Measurements from ENCODE around the gene CLINT1. TPM values are rescaled to one million over a fixed set of nuclear protein-coding genes. Genes with fewer than 3 reads are reported as not detected.

CLINT1 gene
- total RNA-seq, 1 donor from 2014 or later: 84.6 TPM

GRCh38 chr5:157744051-157745011, 114.6 kb downstream of the CLINT1 start:
- Histone ChIP-seq H3K27me3 (no peaks in the 10 kb centered on the region), H3K9me3 (no peaks in the 10 kb centered on the region), H3K27ac (no peak overlapping the region), H3K36me3 (no peaks in the 10 kb centered on the region), H3K4me1 (peaks cover 16% of the 10 kb centered on the region), H3K4me3 (peak overlapping the region; percentile 81)
- intact Hi-C loops (cut with DNase I): no loop called here
- no peak for ATAC-seq
- DNase-seq: peak; percentile 73
- no peak for TF ChIP-seq CTCF (IDR thresholded peaks at IDR 0.05)

- intact Hi-C loops (cut with DNase I): no loop called here
Observed at GRCh38 chr5:157743163-157744050, 115.5 kb downstream of the CLINT1 start, which contains the start of gene LSM11. Gene LSM11 (plus strand): TSS chr5:157743712. CDS start chr5:157743751, 39 bp downstream.

GRCh38 chr5:157741131-157741530, 117.8 kb downstream of the CLINT1 start:
- no peak for DNase-seq
- H3K4me1 ChIP-seq: peaks cover 16% of the 10 kb centered on the region
- peaks cover 6% of the 10 kb centered on the region for H3K36me3 ChIP-seq
- H3K9me3 ChIP-seq: no peaks in the 10 kb centered on the region
- no peak overlapping the region for H3K4me3 ChIP-seq
- no peak overlapping the region for H3K27ac ChIP-seq
- no peak for ATAC-seq
- H3K27me3 ChIP-seq: no peaks in the 10 kb centered on the region
- intact Hi-C loops (cut with DNase I): no loop called here
- no peak for TF ChIP-seq CTCF (IDR thresholded peaks at IDR 0.05)

More at GRCh38 chr5:157743163-157744050, 115.5 kb downstream of the CLINT1 start, which contains the start of gene LSM11:
- H3K4me3 ChIP-seq: peak within 1 kb of the TSS; percentile 81
- H3K36me3 ChIP-seq: no peaks in the 10 kb centered on the region
- H3K4me1 ChIP-seq: peaks cover 16% of the 10 kb centered on the region
- H3K27ac ChIP-seq: peak within 1 kb of the TSS; percentile 47
- peak; percentile 96 for DNase-seq
- peak; percentile 99 for TF ChIP-seq CTCF (IDR thresholded peaks at IDR 0.05)
- peak; percentile 100 for ATAC-seq
- H3K9me3 ChIP-seq: no peaks in the 10 kb centered on the region
- no peaks in the 10 kb centered on the region for H3K27me3 ChIP-seq

- Histone ChIP-seq H3K27me3 (no peaks in the 10 kb centered on the region), H3K36me3 (peaks cover 15% of the 10 kb centered on the region), H3K4me3 (no peak overlapping the region), H3K4me1 (peaks cover 13% of the 10 kb centered on the region), H3K27ac (no peak overlapping the region), H3K9me3 (no peaks in the 10 kb centered on the region)
- intact Hi-C loops (cut with DNase I): no loop called here
- ATAC-seq: no peak
- no peak for DNase-seq
- TF ChIP-seq CTCF (IDR thresholded peaks at IDR 0.05): peak; percentile 36
Observed at GRCh38 chr5:157740229-157740610, 118.7 kb downstream of the CLINT1 start.

GRCh38 chr5:157739388-157740228, 119.3 kb downstream of the CLINT1 start:
- intact Hi-C loops (cut with DNase I): no loop called here
- Histone ChIP-seq H3K9me3 (no peaks in the 10 kb centered on the region), H3K4me1 (peaks cover 7% of the 10 kb centered on the region), H3K4me3 (no peak overlapping the region), H3K27me3 (no peaks in the 10 kb centered on the region), H3K27ac (no peak overlapping the region), H3K36me3 (peaks cover 21% of the 10 kb centered on the region)
- no peak for DNase-seq
- no peak for ATAC-seq
- no peak for TF ChIP-seq CTCF (IDR thresholded peaks at IDR 0.05)

All from upper lobe of right lung (tissue), 1 donor.